PC-3 (cell line): Measurements from ENCODE around the gene TREM1. TPM values are rescaled to one million over a fixed set of nuclear protein-coding genes. Genes with fewer than 3 reads are reported as not detected.
A peak's percentile ranks its signal among the peaks of the same experiment; 100 is the strongest.

ENCODE experiments used
- ATAC-seq: fragments of 200-7000 bp; cut with Tn5 transposase; 2 replicates; pipeline ENCODE4 v1.9.1; 2020; ENCODE audit warnings: mild to moderate bottlenecking, moderate library complexity
- BruUV-seq: library from RNA; stranded (reverse); fragments of 400-500 nt; replicated peaks from 2 replicates; lab custom pipeline; 2021; lab: Mats Ljungman, UMichigan
- CTCF ChIA-PET: fragments of 300-600 bp; sonication (Branson Sonifier 250); formaldehyde crosslinking; loops from one replicate; lab custom pipeline; 2022; ENCODE audit warnings: antibody characterized with exemption; lab: Charles Lee
- POLR2A ChIA-PET: fragments of 300-600 bp; sonication (Branson Sonifier 250); formaldehyde crosslinking; loops from one replicate; lab custom pipeline; 2022; ENCODE audit warnings: antibody characterized with exemption; ENCODE audit not compliant: unreplicated experiment; lab: Charles Lee
- DNase-seq: peaks from one replicate; pipeline ENCODE4 v3.0.0-alpha.2; 2015
- H2AFZ ChIP-seq: fragments of 300-600 bp; sonication (generic); 2 replicates; pipeline ENCODE4 v1.6.0; 2016; ENCODE audit warnings: antibody characterized with exemption, low read length
- H3F3A ChIP-seq: fragments of 300-600 bp; sonication (generic); one replicate; pipeline ENCODE4 v1.6.0; 2017; ENCODE audit warnings: antibody characterized with exemption, low read length, control low read depth, mild to moderate bottlenecking; ENCODE audit not compliant: unreplicated experiment
- H3K27ac ChIP-seq: fragments of 300-600 bp; sonication (generic); 2 replicates; pipeline ENCODE4 v1.5.1; 2016; ENCODE audit warnings: mild to moderate bottlenecking, low read length
- H3K27me3 ChIP-seq: fragments of 300-600 bp; sonication (generic); 2 replicates; pipeline ENCODE4 v1.6.1; 2016; ENCODE audit warnings: low read length, mixed read lengths
- H3K36me3 ChIP-seq: fragments of 300-600 bp; sonication (generic); 2 replicates; pipeline ENCODE4 v1.6.1; 2016; ENCODE audit warnings: low read depth, mixed run types, low read length, mixed read lengths
- H3K4me1 ChIP-seq: fragments of 300-600 bp; sonication (generic); 2 replicates; pipeline ENCODE4 v1.5.1; 2016; ENCODE audit warnings: low read length; ENCODE audit not compliant: insufficient read depth
- H3K4me2 ChIP-seq: fragments of 300-600 bp; sonication (generic); 2 replicates; pipeline ENCODE4 v1.6.0; 2016; ENCODE audit warnings: low read length
- H3K4me3 ChIP-seq: fragments of 300-600 bp; sonication (generic); 2 replicates; pipeline ENCODE4 v1.5.1; 2016; ENCODE audit warnings: mild to moderate bottlenecking, low read length, mixed read lengths
- H3K79me2 ChIP-seq: fragments of 300-600 bp; sonication (generic); 2 replicates; pipeline ENCODE4 v1.6.1; 2017; ENCODE audit warnings: low read length, mixed read lengths
- H3K9ac ChIP-seq: fragments of 300-600 bp; sonication (generic); 2 replicates; pipeline ENCODE4 v1.6.0; 2016; ENCODE audit warnings: mild to moderate bottlenecking, low read length
- H3K9me2 ChIP-seq: fragments of 300-600 bp; sonication (generic); replicated peaks from 2 replicates; pipeline ENCODE4 v1.6.1; 2016; ENCODE audit warnings: mixed run types, low read length, mixed read lengths
- H3K9me3 ChIP-seq: fragments of 300-600 bp; sonication (generic); 2 replicates; pipeline ENCODE4 v1.6.1; 2016; ENCODE audit warnings: low read length, mixed read lengths
- H4K20me1 ChIP-seq: fragments of 300-600 bp; sonication (generic); 2 replicates; pipeline ENCODE4 v1.6.1; 2016; ENCODE audit warnings: low read length, mixed read lengths
- CTCF ChIP-seq: fragments of 300-600 bp; sonication (generic); conservative IDR thresholded peaks from 2 replicates; pipeline ENCODE4 v1.5.1; 2017; ENCODE audit warnings: antibody characterized with exemption, low read depth, mild to moderate bottlenecking, low read length
- EZH2 ChIP-seq: fragments of 300-600 bp; sonication (generic); IDR thresholded peaks from one replicate; pipeline ENCODE4 v1.6.1; 2017; ENCODE audit warnings: antibody characterized with exemption, mild to moderate bottlenecking, low read length; ENCODE audit not compliant: unreplicated experiment
- EZH2phosphoT487 ChIP-seq: fragments of 300-600 bp; sonication (generic); IDR thresholded peaks from 2 replicates; pipeline ENCODE4 v1.6.1; 2018; ENCODE audit warnings: mild to moderate bottlenecking, antibody characterized with exemption, low read length, borderline replicate concordance
- intact Hi-C: fragments of 100-400 bp; cut with micrococcal nuclease; formaldehyde crosslinking; loops from 2 replicates; pipeline ENCODE4 v1.9.0; 2023
- total RNA-seq: library from RNA; depleted of rRNA; stranded (reverse); fragments of >200 nt; gene quantifications from 2 replicates; pipeline ENCODE4 v1.2.3, GENCODE V29; 2014

TREM1 gene
- total RNA-seq, 1 experiment from 2014 or later = 0.98 TPM

GRCh38 chr6:41306187-41306854 lies 19.8 kb upstream of the TREM1 start:
- ChIA-PET POLR2A (no interaction called here), CTCF (interaction anchor here (0.5 to 1.1 kb wide), 5 partner anchors 12 to 87 kb away, joined by 3 read pairs; no protein-coding TSS in a partner anchor)
- Histone ChIP-seq H3K27ac (no peak overlapping the region), H2AFZ (no peak overlapping the region), H3K79me2 (no peaks in the 10 kb centered on the region), H3K9me2 (no peaks in the 10 kb centered on the region), H4K20me1 (no peaks in the 10 kb centered on the region), H3K4me3 (no peak overlapping the region), H3K4me1 (0 out of 2 replicates have a peak, but pooled peaks cover 4% of the 10 kb centered on the region), H3K27me3 (peaks cover 10% of the 10 kb centered on the region; the same call in 1 of the 2 replicates), H3K4me2 (no peak overlapping the region), H3K9me3 (no peaks in the 10 kb centered on the region), H3K36me3 (no peaks in the 10 kb centered on the region), H3F3A (no peaks in the 10 kb centered on the region), H3K9ac (no peak overlapping the region)
- intact Hi-C loops = loop anchor here (1.0 to 2.0 kb wide), 2 partner anchors 12 to 376 kb away; no protein-coding TSS in a partner anchor
- no TSS peak for BruUV-seq
- no peak for TF ChIP-seq EZH2
- no peak for TF ChIP-seq EZH2phosphoT487
- peak; percentile 76 for TF ChIP-seq CTCF
- DNase-seq = peak; percentile 82
- ATAC-seq = peak; percentile 53; the same call in 1 of the 2 replicates

- Histone ChIP-seq H3K27ac (no peak overlapping the region), H3K27me3 (peaks cover 7% of the 10 kb centered on the region; the same call in 1 of the 2 replicates), H3K9me3 (0 out of 2 replicates have a peak, but pooled peaks cover 8% of the 10 kb centered on the region), H3K9me2 (no peaks in the 10 kb centered on the region), H3K36me3 (no peaks in the 10 kb centered on the region), H3K9ac (no peak overlapping the region), H2AFZ (no peak overlapping the region), H3K4me1 (0 out of 2 replicates have a peak, but pooled peaks cover 4% of the 10 kb centered on the region), H3K4me2 (no peak overlapping the region), H4K20me1 (no peaks in the 10 kb centered on the region), H3K79me2 (no peaks in the 10 kb centered on the region), H3K4me3 (no peak overlapping the region), H3F3A (no peaks in the 10 kb centered on the region)
- DNase-seq = no peak
- no TSS peak for BruUV-seq
- TF ChIP-seq EZH2 (no peak), EZH2phosphoT487 (no peak), CTCF (no peak)
- intact Hi-C loops = no loop called here
- ATAC-seq = no peak
- CTCF ChIA-PET = no interaction called here
- POLR2A ChIA-PET = no interaction called here
Observed at GRCh38 chr6:41302638-41303037, 16.2 kb upstream of the TREM1 start.
